ENCODE measurements around the gene EML5. TPM values are rescaled to one million over a fixed set of nuclear protein-coding genes. Genes with fewer than 3 reads are reported as not detected.

EML5 gene
- total and polyA plus RNA-seq, 2 donors (not counting 3 experiments of a cell fraction or from before 2014, with no cell fraction given) = not detected

GRCh38 chr14:88748288-88748687 is 44.5 kb downstream of the EML5 start:
- no peak overlapping the region for H3K4me2 ChIP-seq (ENCODE audit: insufficient read depth, low read length)
- H3K4me1 ChIP-seq (ENCODE audit: control insufficient read depth, extremely low read depth, insufficient read depth, low read length) = no peaks in the 10 kb centered on the region
- H2AFZ ChIP-seq (ENCODE audit: low read depth, low read length) = no peak overlapping the region
- ChIA-PET POLR2A (no interaction called here), CTCF (interaction anchor here (1.1 to 2.3 kb wide), 3 partner anchors 8 to 77 kb away, joined by 3 to 5 read pairs (median 5); partner anchors contain the start of gene TTC8)
- H3K79me2 ChIP-seq (ENCODE audit: control insufficient read depth, insufficient read depth, low read length) = no peaks in the 10 kb centered on the region
- BruUV-seq (replicated peaks) = no TSS peak
- no peak overlapping the region for H3K9ac ChIP-seq (replicated peaks; ENCODE audit: extremely low read depth, insufficient read depth, low read length)
- TF ChIP-seq POLR2A (IDR thresholded peaks at IDR 0.05; ENCODE audit: low read depth, low read length) (no peak), CTCF (IDR thresholded peaks at IDR 0.05; ENCODE audit: extremely low read depth in 1 of 2, insufficient read depth in 1 of 2, low read depth in 1 of 2, low read length in 2 of 2) (no peak), MYC (IDR thresholded peaks at IDR 0.05; ENCODE audit: low read depth, low read length) (no peak), JUN (IDR thresholded peaks at IDR 0.05; ENCODE audit: borderline replicate concordance, insufficient read depth, insufficient read length, low read depth) (no peak), MAX (IDR thresholded peaks at IDR 0.05; ENCODE audit: insufficient read depth, insufficient read length) (no peak), EZH2 (IDR thresholded peaks at IDR 0.05; ENCODE audit: borderline replicate concordance, low read depth, low read length, severe bottlenecking) (no peak), GATA2 (IDR thresholded peaks at IDR 0.05; ENCODE audit: insufficient read depth, insufficient read length, low read depth, low read length) (no peak), FOS (IDR thresholded peaks at IDR 0.05; ENCODE audit: borderline replicate concordance, insufficient read depth, low read length) (no peak), POLR2AphosphoS5 (IDR thresholded peaks at IDR 0.05; ENCODE audit: insufficient read depth, low read depth, low read length) (no peak)
- no peak overlapping the region for H3K4me3 ChIP-seq (replicated peaks in 1 of 3; ENCODE audit: insufficient read depth in 1 of 3, low read depth in 1 of 3, low read length in 3 of 3)
- no peaks in the 10 kb centered on the region for H3K9me3 ChIP-seq (replicated peaks; ENCODE audit: control insufficient read depth, insufficient read depth, low read length)
- H4K20me1 ChIP-seq (replicated peaks; ENCODE audit: control insufficient read depth, extremely low read depth, insufficient read depth, low read length) = no peaks in the 10 kb centered on the region
- no peaks in the 10 kb centered on the region for H3K36me3 ChIP-seq (ENCODE audit: control insufficient read depth in 2 of 2, extremely low read depth in 1 of 2, insufficient read depth in 2 of 2, low read length in 2 of 2)
- peaks cover 0 to 3% of the 10 kb centered on the region in 2 experiments for H3K27me3 ChIP-seq (ENCODE audit: control insufficient read depth in 2 of 2, insufficient read depth in 2 of 2, low read length in 2 of 2)
- no peak for DNase-seq (ENCODE audit: low read depth, low spot score)
- no peaks in the 10 kb centered on the region for H3K9me1 ChIP-seq (replicated peaks; ENCODE audit: control insufficient read depth, extremely low read depth, insufficient read depth, low read length)
- no peak for FAIRE-seq
- dilution Hi-C loops (cut with MboI; ENCODE audit: extremely low pct_ligation_motif_present, low sequenced_read_pairs) = no loop called here
- intact Hi-C loops (cut with micrococcal nuclease) = no loop called here
- no peak overlapping the region for H3K27ac ChIP-seq (ENCODE audit: insufficient read depth, low read depth, low read length)

All from endothelial cell of umbilical vein (primary cell).